CD4-positive, CD25-positive, alpha-beta regulatory T cell (primary cell): ENCODE data around the gene C2orf74. TPM values are rescaled to one million over a fixed set of nuclear protein-coding genes. Genes with fewer than 3 reads are reported as not detected.

ENCODE experiments used
- ATAC-seq, 2 donors: fragments of 150-1000 bp; cut with Tn5 transposase; one replicate each; pipeline ENCODE4 v1.10.0; 2021; ENCODE audit warnings: low read depth in 2 of 2, moderate number of reproducible peaks in 2 of 2, moderate library complexity in 1 of 2
- DNase-seq, 3 donors: peaks; one replicate each; pipeline versions ENCODE4 v3.0.0 to v3.0.0-alpha.2; 2012 to 2022; ENCODE audit warnings: mixed read lengths in 1 of 3
- H3K27ac ChIP-seq: one replicate; pipeline ENCODE4 v1.7.0; 2013; ENCODE audit warnings: mild to moderate bottlenecking, low read length; ENCODE audit not compliant: insufficient read depth, poor library complexity, severe bottlenecking
- H3K27me3 ChIP-seq: one replicate; pipeline ENCODE4 v1.7.0; 2013; ENCODE audit warnings: low read length; ENCODE audit not compliant: control insufficient read depth, insufficient read depth
- H3K36me3 ChIP-seq: one replicate; pipeline ENCODE4 v1.7.0; 2013; ENCODE audit warnings: mild to moderate bottlenecking, low read length, moderate library complexity; ENCODE audit not compliant: control insufficient read depth, insufficient read depth
- H3K4me1 ChIP-seq: 2 replicates; pipeline ENCODE4 v1.7.0; 2013; ENCODE audit warnings: mild to moderate bottlenecking, low read length; ENCODE audit not compliant: insufficient read depth, control insufficient read depth, poor library complexity, severe bottlenecking
- H3K4me3 ChIP-seq: one replicate; pipeline ENCODE4 v1.7.0; 2013; ENCODE audit warnings: low read depth, mild to moderate bottlenecking, low read length, moderate library complexity
- H3K9me3 ChIP-seq, 2 experiments: 1 replicate in 1 of 2; 2 replicates in 1 of 2; pipeline ENCODE4 v1.7.0; 2013; ENCODE audit warnings: low read length in 2 of 2, mild to moderate bottlenecking in 1 of 2, moderate library complexity in 1 of 2; ENCODE audit not compliant: control insufficient read depth in 2 of 2
- H3K27ac Mint-ChIP-seq, 3 donors: one replicate each; pipeline ENCODE4 v1.8.0; 2020 to 2022; ENCODE audit warnings: mild to moderate bottlenecking in 3 of 3, mixed read lengths in 3 of 3, moderate library complexity in 2 of 3
- H3K27me3 Mint-ChIP-seq: one replicate; pipeline ENCODE4 v1.8.0; 2022; ENCODE audit warnings: mild to moderate bottlenecking, mixed read lengths
- H3K36me3 Mint-ChIP-seq: one replicate; pipeline ENCODE4 v1.8.0; 2020; ENCODE audit warnings: mixed read lengths
- H3K4me1 Mint-ChIP-seq, 4 donors: one replicate each; pipeline ENCODE4 v1.8.0; 2020 to 2022; ENCODE audit warnings: mixed read lengths in 4 of 4, mild to moderate bottlenecking in 1 of 4
- H3K4me3 Mint-ChIP-seq, 4 donors: one replicate each; pipeline ENCODE4 v1.8.0; 2020 to 2022; ENCODE audit warnings: mild to moderate bottlenecking in 4 of 4, mixed read lengths in 4 of 4, moderate library complexity in 3 of 4
- H3K9me3 Mint-ChIP-seq, 7 donors: one replicate each; pipeline ENCODE4 v1.8.0; 2020 to 2022; ENCODE audit warnings: mixed read lengths in 7 of 7, mild to moderate bottlenecking in 3 of 7, moderate library complexity in 2 of 7
- polyA plus RNA-seq, 4 donors: library from polyadenylated mRNA; unstranded; fragments of 300-500 nt; fragmentation: Illumina TruSeq; gene quantifications; one replicate each; pipeline ENCODE4 v1.2.3, GENCODE V29; 2021
- total RNA-seq: library from RNA; stranded (reverse); gene quantifications from one replicate; pipeline ENCODE4 v1.2.3, GENCODE V29; 2022

Gene C2orf74
- total and polyA plus RNA-seq, 5 donors from 2014 or later, result 7.6 to 49.8 (median 40.8) TPM

GRCh38 chr2:61181382-61182058 is 19.5 kb downstream of the C2orf74 start:
- Mint-ChIP-seq H3K27me3 (no peaks in the 10 kb centered on the region), H3K27ac (peak overlapping the region; percentile 79 to 94 (median 90)), H3K4me3 (peak overlapping the region; percentile 7 to 94 (median 30)), H3K36me3 (peaks cover 58% of the 10 kb centered on the region), H3K9me3 (no peaks in the 10 kb centered on the region), H3K4me1 (peaks cover 5 to 77% (median 55%) of the 10 kb centered on the region in 4 donors)
- H3K27me3 ChIP-seq, result no peaks in the 10 kb centered on the region
- H3K9me3 ChIP-seq, result no peaks in the 10 kb centered on the region
- H3K27ac ChIP-seq, result no peak overlapping the region
- peaks cover 51% of the 10 kb centered on the region for H3K4me1 ChIP-seq
- ATAC-seq (no peak), DNase-seq (no peak)
- H3K36me3 ChIP-seq, result peaks cover 60% of the 10 kb centered on the region
- H3K4me3 ChIP-seq, result no peak overlapping the region

GRCh38 chr2:61182059-61182383 is 20.0 kb downstream of the C2orf74 start:
- H3K4me3 Mint-ChIP-seq, result peak overlapping the region in 2 of 4 donors; percentile 45 to 94
- Histone ChIP-seq H3K27me3 (no peaks in the 10 kb centered on the region), H3K4me1 (peaks cover 50% of the 10 kb centered on the region), H3K36me3 (peaks cover 65% of the 10 kb centered on the region), H3K27ac (no peak overlapping the region), H3K9me3 (no peaks in the 10 kb centered on the region), H3K4me3 (no peak overlapping the region)
- DNase-seq, result no peak
- H3K4me1 Mint-ChIP-seq, result peaks cover 5 to 73% (median 54%) of the 10 kb centered on the region in 4 donors
- no peaks in the 10 kb centered on the region for H3K27me3 Mint-ChIP-seq
- H3K36me3 Mint-ChIP-seq, result peaks cover 62% of the 10 kb centered on the region
- H3K27ac Mint-ChIP-seq, result peak overlapping the region; percentile 63 to 94 (median 90)
- H3K9me3 Mint-ChIP-seq, result no peaks in the 10 kb centered on the region
- no peak for ATAC-seq

- H3K27me3 ChIP-seq, result no peaks in the 10 kb centered on the region
- Mint-ChIP-seq H3K36me3 (peaks cover 78% of the 10 kb centered on the region), H3K27me3 (no peaks in the 10 kb centered on the region), H3K4me1 (peaks cover 5 to 66% (median 48%) of the 10 kb centered on the region in 4 donors), H3K4me3 (peak overlapping the region in 1 of 4 donors; percentile 6), H3K9me3 (no peaks in the 10 kb centered on the region), H3K27ac (peak overlapping the region in 2 of 3 donors; percentile 0 to 34)
- peaks cover 39% of the 10 kb centered on the region for H3K4me1 ChIP-seq
- H3K27ac ChIP-seq, result no peak overlapping the region
- ATAC-seq, result no peak
- no peaks in the 10 kb centered on the region for H3K9me3 ChIP-seq
- no peak overlapping the region for H3K4me3 ChIP-seq
- H3K36me3 ChIP-seq, result peaks cover 80% of the 10 kb centered on the region
- no peak for DNase-seq
These were observed 21.8 kb downstream of the C2orf74 start for GRCh38 chr2:61183795-61184194.

- H3K4me3 Mint-ChIP-seq, result no peak overlapping the region
- peak overlapping the region; percentile 37 for H3K27ac ChIP-seq
- no peak for ATAC-seq
- H3K9me3 Mint-ChIP-seq, result no peaks in the 10 kb centered on the region
- no peaks in the 10 kb centered on the region for H3K9me3 ChIP-seq
- H3K36me3 ChIP-seq, result peaks cover 84% of the 10 kb centered on the region
- no peaks in the 10 kb centered on the region for H3K27me3 Mint-ChIP-seq
- H3K4me1 ChIP-seq, result peaks cover 34% of the 10 kb centered on the region
- H3K36me3 Mint-ChIP-seq, result peaks cover 78% of the 10 kb centered on the region
- peaks cover 5 to 62% (median 44%) of the 10 kb centered on the region in 4 donors for H3K4me1 Mint-ChIP-seq
- H3K27ac Mint-ChIP-seq, result peak overlapping the region in 1 of 3 donors; percentile 34
- no peak overlapping the region for H3K4me3 ChIP-seq
- H3K27me3 ChIP-seq, result no peaks in the 10 kb centered on the region
- DNase-seq, result no peak
These were observed 22.3 kb downstream of the C2orf74 start for GRCh38 chr2:61184263-61184662.

GRCh38 chr2:61185231-61185728 is 23.3 kb downstream of the C2orf74 start:
- H3K4me3 ChIP-seq, result no peak overlapping the region
- Mint-ChIP-seq H3K36me3 (peaks cover 80% of the 10 kb centered on the region), H3K27me3 (no peaks in the 10 kb centered on the region), H3K27ac (peak overlapping the region in 2 of 3 donors; percentile 28 to 64), H3K4me3 (peak overlapping the region in 1 of 4 donors; percentile 34), H3K4me1 (peaks cover 5 to 52% (median 35%) of the 10 kb centered on the region in 4 donors), H3K9me3 (no peaks in the 10 kb centered on the region)
- H3K36me3 ChIP-seq, result peaks cover 89% of the 10 kb centered on the region
- ATAC-seq, result no peak
- no peaks in the 10 kb centered on the region for H3K9me3 ChIP-seq
- no peak for DNase-seq
- H3K27ac ChIP-seq, result no peak overlapping the region
- H3K4me1 ChIP-seq, result peaks cover 24% of the 10 kb centered on the region
- H3K27me3 ChIP-seq, result no peaks in the 10 kb centered on the region

GRCh38 chr2:61187085-61187484 is 25.1 kb downstream of the C2orf74 start:
- Histone ChIP-seq H3K27ac (no peak overlapping the region), H3K9me3 (no peaks in the 10 kb centered on the region), H3K4me3 (no peak overlapping the region), H3K4me1 (peaks cover 6% of the 10 kb centered on the region), H3K36me3 (peaks cover 89% of the 10 kb centered on the region), H3K27me3 (no peaks in the 10 kb centered on the region)
- Mint-ChIP-seq H3K4me3 (no peak overlapping the region), H3K27me3 (no peaks in the 10 kb centered on the region), H3K27ac (peak overlapping the region in 1 of 3 donors; percentile 31), H3K9me3 (no peaks in the 10 kb centered on the region), H3K4me1 (peaks cover 5 to 38% (median 27%) of the 10 kb centered on the region in 4 donors), H3K36me3 (peaks cover 76% of the 10 kb centered on the region)
- ATAC-seq (no peak), DNase-seq (no peak)

- peaks cover 19% of the 10 kb centered on the region for H3K36me3 Mint-ChIP-seq
- H3K27me3 Mint-ChIP-seq, result no peaks in the 10 kb centered on the region
- H3K4me3 Mint-ChIP-seq, result peak overlapping the region in 1 of 4 donors; percentile 21
- no peaks in the 10 kb centered on the region for H3K9me3 Mint-ChIP-seq
- DNase-seq (peak in 1 of 3 donors; percentile 45), ATAC-seq (no peak)
- peaks cover 11% of the 10 kb centered on the region for H3K4me1 ChIP-seq
- peaks cover 0 to 22% (median 16%) of the 10 kb centered on the region in 4 donors for H3K4me1 Mint-ChIP-seq
- peak overlapping the region; percentile 52 to 87 (median 81) for H3K27ac Mint-ChIP-seq
- no peaks in the 10 kb centered on the region for H3K9me3 ChIP-seq
- peak overlapping the region; percentile 44 for H3K27ac ChIP-seq
- H3K27me3 ChIP-seq, result no peaks in the 10 kb centered on the region
- H3K36me3 ChIP-seq, result peaks cover 28% of the 10 kb centered on the region
- H3K4me3 ChIP-seq, result no peak overlapping the region
These were observed 31.9 kb downstream of the C2orf74 start for GRCh38 chr2:61193670-61194561.
